T47D (cell line): Measurements from ENCODE around the gene TNS3.

Source experiments
- DNase-seq, 2 experiments: peaks; one replicate each; pipeline versions ENCODE4 v3.0.0 to v3.0.0-alpha.2; 2011 to 2012; ENCODE audit warnings: low read depth in 1 of 2, low spot score in 1 of 2
- JUND ChIP-seq: IDR thresholded peaks from 2 replicates; pipeline ENCODE4 v1.6.1; 2012; ENCODE audit warnings: low read depth
- in situ Hi-C: cut with HindIII; loops from 2 replicates; pipeline ENCODE4 v1.10.0; 2016; ENCODE audit warnings: low sequenced_read_pairs, low pct_unique_long_range_greater_than_20kb

Gene TNS3

GRCh38 chr7:47504551-47505311 is 77.2 kb downstream of the TNS3 start:
- in situ Hi-C loops, result no loop called here
- TF ChIP-seq JUND, result no peak
- no peak for DNase-seq

GRCh38 chr7:47503281-47503680 is 78.6 kb downstream of the TNS3 start:
- in situ Hi-C loops, result no loop called here
- DNase-seq, result no peak
- TF ChIP-seq JUND, result no peak

GRCh38 chr7:47502240-47502877 is 79.6 kb downstream of the TNS3 start:
- in situ Hi-C loops, result no loop called here
- DNase-seq, result peak in 1 of 2 experiments; percentile 34
- no peak for TF ChIP-seq JUND

GRCh38 chr7:47501406-47501805 is 80.5 kb downstream of the TNS3 start:
- in situ Hi-C loops, result no loop called here
- no peak for DNase-seq
- TF ChIP-seq JUND, result no peak

- in situ Hi-C loops, result no loop called here
- no peak for DNase-seq
- TF ChIP-seq JUND, result no peak
These were observed 81.8 kb downstream of the TNS3 start for GRCh38 chr7:47500103-47500563.

GRCh38 chr7:47498229-47499056 is 83.5 kb downstream of the TNS3 start:
- in situ Hi-C loops, result no loop called here
- no peak for DNase-seq
- no peak for TF ChIP-seq JUND

- peak in 1 of 2 experiments; percentile 31 for DNase-seq
- in situ Hi-C loops, result no loop called here
- no peak for TF ChIP-seq JUND
These were observed 84.4 kb downstream of the TNS3 start for GRCh38 chr7:47497367-47498096.

- no peak for DNase-seq
- in situ Hi-C loops, result no loop called here
- TF ChIP-seq JUND, result no peak
These were observed 85.2 kb downstream of the TNS3 start for GRCh38 chr7:47496666-47497065.

GRCh38 chr7:47496056-47496665 is 85.8 kb downstream of the TNS3 start:
- no peak for TF ChIP-seq JUND
- no peak for DNase-seq
- in situ Hi-C loops, result no loop called here

- no peak for TF ChIP-seq JUND
- in situ Hi-C loops, result no loop called here
- peak; percentile 74 to 81 for DNase-seq
These were observed 87.7 kb downstream of the TNS3 start for GRCh38 chr7:47493976-47494911.
